ENCODE measurements around the gene MGAT5. TPM values are rescaled to one million over a fixed set of nuclear protein-coding genes. Genes with fewer than 3 reads are reported as not detected.

The MGAT5 gene
- total and polyA plus RNA-seq, 7 experiments from 2014 or later: 5.3 to 48.0 (median 40.0) TPM

DNA sequence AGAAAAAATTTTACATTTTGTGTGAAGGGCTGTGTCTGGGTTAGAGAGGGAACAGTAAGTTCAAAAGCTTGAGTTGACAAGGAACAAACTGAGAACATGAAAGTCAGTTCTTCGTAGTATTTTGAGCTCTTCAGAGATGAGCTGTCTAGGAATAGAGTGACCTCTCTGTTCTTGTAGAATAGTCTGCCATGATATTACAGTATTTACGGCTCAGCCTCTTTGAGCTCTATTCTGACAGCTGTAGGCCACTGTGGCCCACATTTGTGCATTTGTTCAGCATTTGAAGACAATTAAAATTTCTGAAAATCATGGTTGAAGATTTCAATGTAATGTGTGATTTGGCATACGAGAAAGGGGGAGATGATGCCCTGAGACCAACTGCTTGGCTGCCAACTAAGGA is 172.8 kb downstream of the MGAT5 start:
- ChIA-PET POLR2A (no interaction called here), CTCF (interaction anchor here (0.5 kb wide), 1 partner anchor 69 kb away, joined by 3 read pairs; no protein-coding TSS in a partner anchor)
- Mint-ChIP-seq H3K9me3 (peaks cover 0 to 2% (median 0%) of the 10 kb centered on the region in 11 donors), H3K4me1 (peaks cover 0 to 13% (median 0%) of the 10 kb centered on the region in 7 donors), H3K4me3 (no peak overlapping the region), H3K36me3 (peaks cover 14 to 91% (median 26%) of the 10 kb centered on the region in 5 donors), H3K27me3 (no peaks in the 10 kb centered on the region), H3K27ac (no peak overlapping the region)
- Histone ChIP-seq H3K4me3 (ENCODE audit: low read length) (no peak overlapping the region), H3K4me1 (ENCODE audit: control insufficient read depth in 2 of 2, insufficient read depth in 2 of 2, low read length in 2 of 2) (no peaks in the 10 kb centered on the region), H3K27ac (ENCODE audit: low read depth, low read length) (no peak overlapping the region), H3K9me3 (ENCODE audit: control insufficient read depth in 2 of 3, low read length in 3 of 3) (no peaks in the 10 kb centered on the region), H3K27me3 (ENCODE audit: control insufficient read depth in 2 of 2, insufficient read depth in 2 of 2, low read length in 2 of 2) (no peaks in the 10 kb centered on the region), H3K36me3 (ENCODE audit: control insufficient read depth in 2 of 3, insufficient read depth in 3 of 3, low read length in 3 of 3) (peaks cover 4 to 75% (median 14%) of the 10 kb centered on the region in 3 experiments)
- DNase-seq: no peak
- intact Hi-C loops (cut with micrococcal nuclease): no loop called here
- no peak for ATAC-seq

DNA sequence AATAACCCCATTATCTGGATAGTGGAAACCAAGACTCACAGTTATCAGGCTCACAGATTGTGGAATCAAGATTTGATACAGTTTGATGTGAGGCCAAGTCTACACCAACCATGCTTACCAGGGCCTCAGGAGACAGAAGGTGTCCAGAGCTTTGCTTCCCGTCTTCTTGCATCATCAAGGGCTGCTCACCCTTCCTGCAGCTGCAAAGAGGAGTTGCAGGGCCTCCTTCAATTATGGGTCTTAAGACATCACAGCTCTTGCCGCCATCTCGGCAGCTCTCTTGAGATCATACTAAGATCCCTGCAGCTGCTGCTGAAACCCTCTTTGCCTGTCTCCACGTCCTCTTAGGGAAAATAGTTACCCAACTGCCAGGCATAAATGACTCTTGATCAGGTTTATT is 176.0 kb downstream of the MGAT5 start:
- ChIA-PET CTCF (no interaction called here), POLR2A (no interaction called here)
- H3K9me3 ChIP-seq (ENCODE audit: control insufficient read depth in 2 of 3, low read length in 3 of 3): no peaks in the 10 kb centered on the region
- Mint-ChIP-seq H3K36me3 (peaks cover 7 to 83% (median 18%) of the 10 kb centered on the region in 5 donors), H3K4me3 (no peak overlapping the region), H3K9me3 (peaks cover 0 to 2% (median 0%) of the 10 kb centered on the region in 11 donors), H3K4me1 (peaks cover 0 to 11% (median 0%) of the 10 kb centered on the region in 7 donors), H3K27me3 (no peaks in the 10 kb centered on the region), H3K27ac (no peak overlapping the region)
- peaks cover 4 to 72% (median 23%) of the 10 kb centered on the region in 3 experiments for H3K36me3 ChIP-seq (ENCODE audit: control insufficient read depth in 2 of 3, insufficient read depth in 3 of 3, low read length in 3 of 3)
- no peaks in the 10 kb centered on the region for H3K4me1 ChIP-seq (ENCODE audit: control insufficient read depth in 2 of 2, insufficient read depth in 2 of 2, low read length in 2 of 2)
- intact Hi-C loops (cut with micrococcal nuclease): no loop called here
- H3K4me3 ChIP-seq (ENCODE audit: low read length): no peak overlapping the region
- no peaks in the 10 kb centered on the region for H3K27me3 ChIP-seq (ENCODE audit: control insufficient read depth in 2 of 2, insufficient read depth in 2 of 2, low read length in 2 of 2)
- DNase-seq (no peak), ATAC-seq (no peak)
- no peak overlapping the region for H3K27ac ChIP-seq (ENCODE audit: low read depth, low read length)

DNA sequence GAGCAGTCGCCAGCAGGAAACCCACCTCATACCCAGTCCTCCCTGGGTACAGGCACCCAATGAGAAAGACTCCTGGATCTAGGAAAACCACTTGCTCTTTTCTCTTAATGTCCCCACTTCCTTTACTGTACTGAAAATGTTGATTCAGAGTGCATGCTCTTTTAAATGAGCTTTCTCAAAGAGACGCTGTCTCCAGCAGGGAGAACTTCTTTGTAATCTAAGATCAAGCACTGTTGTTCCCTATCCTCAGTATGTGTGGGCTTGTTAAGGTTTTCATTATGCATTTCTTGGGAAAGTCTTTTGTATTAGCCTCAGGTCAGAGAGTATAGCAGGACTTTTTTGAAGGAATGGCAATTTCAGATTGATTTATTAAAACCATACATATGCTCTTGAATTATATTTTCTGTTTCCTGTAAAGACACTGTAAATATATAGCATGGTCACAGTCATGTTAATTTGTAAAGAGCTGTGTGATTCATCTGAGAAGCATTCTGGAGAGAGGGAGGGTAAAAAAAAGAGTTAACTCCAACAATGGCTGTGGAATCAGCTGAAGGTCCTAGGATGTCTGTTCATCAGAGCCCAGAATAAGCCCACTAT is 178.1 kb downstream of the MGAT5 start:
- ChIA-PET POLR2A (no interaction called here), CTCF (no interaction called here)
- H3K4me1 ChIP-seq (ENCODE audit: control insufficient read depth in 2 of 2, insufficient read depth in 2 of 2, low read length in 2 of 2): no peaks in the 10 kb centered on the region
- H3K4me3 Mint-ChIP-seq: no peak overlapping the region
- no peak overlapping the region for H3K27ac ChIP-seq (ENCODE audit: low read depth, low read length)
- H3K4me3 ChIP-seq (ENCODE audit: low read length): no peak overlapping the region
- no peaks in the 10 kb centered on the region for H3K27me3 ChIP-seq (ENCODE audit: control insufficient read depth in 2 of 2, insufficient read depth in 2 of 2, low read length in 2 of 2)
- intact Hi-C loops (cut with micrococcal nuclease): no loop called here
- no peak for ATAC-seq
- peaks cover 12 to 77% (median 29%) of the 10 kb centered on the region in 3 experiments for H3K36me3 ChIP-seq (ENCODE audit: control insufficient read depth in 2 of 3, insufficient read depth in 3 of 3, low read length in 3 of 3)
- H3K9me3 Mint-ChIP-seq: peaks cover 0 to 2% (median 0%) of the 10 kb centered on the region in 11 donors
- no peak overlapping the region for H3K27ac Mint-ChIP-seq
- DNase-seq: no peak
- H3K27me3 Mint-ChIP-seq: no peaks in the 10 kb centered on the region
- peaks cover 0 to 6% (median 0%) of the 10 kb centered on the region in 7 donors for H3K4me1 Mint-ChIP-seq
- no peaks in the 10 kb centered on the region for H3K9me3 ChIP-seq (ENCODE audit: control insufficient read depth in 2 of 3, low read length in 3 of 3)
- H3K36me3 Mint-ChIP-seq: peaks cover 0 to 75% (median 15%) of the 10 kb centered on the region in 5 donors

DNA sequence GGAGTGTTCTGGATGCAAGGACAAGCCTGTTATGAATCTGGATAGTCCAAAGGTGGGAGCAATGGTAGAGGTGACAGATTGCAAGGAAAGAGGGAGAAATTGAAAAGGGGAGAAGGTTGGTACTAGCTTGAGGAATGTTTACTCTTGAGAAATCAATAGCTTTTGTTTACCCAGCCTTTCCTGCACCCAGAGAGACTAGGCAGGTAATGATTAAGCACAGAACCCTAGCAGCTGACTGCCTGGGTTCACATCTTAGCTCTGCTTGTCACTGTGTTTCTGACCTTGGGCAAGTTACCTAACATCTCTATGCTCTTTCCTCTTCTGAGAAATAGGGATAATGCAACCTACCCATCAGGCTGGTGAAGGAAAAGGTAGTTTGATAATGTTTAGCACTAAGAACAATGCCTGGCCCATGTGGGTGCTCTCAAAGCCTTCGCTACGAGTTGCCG is 178.6 kb downstream of the MGAT5 start:
- no peak overlapping the region for H3K4me3 ChIP-seq (ENCODE audit: low read length)
- Mint-ChIP-seq H3K27ac (peak overlapping the region in 1 of 9 donors; percentile 9), H3K36me3 (peaks cover 0 to 70% (median 15%) of the 10 kb centered on the region in 5 donors), H3K27me3 (no peaks in the 10 kb centered on the region), H3K4me3 (no peak overlapping the region), H3K4me1 (peaks cover 0 to 6% (median 0%) of the 10 kb centered on the region in 7 donors), H3K9me3 (peaks cover 0 to 2% (median 0%) of the 10 kb centered on the region in 11 donors)
- ChIA-PET CTCF (no interaction called here), POLR2A (no interaction called here)
- intact Hi-C loops (cut with micrococcal nuclease): no loop called here
- DNase-seq (no peak), ATAC-seq (no peak)
- no peaks in the 10 kb centered on the region for H3K4me1 ChIP-seq (ENCODE audit: control insufficient read depth in 2 of 2, insufficient read depth in 2 of 2, low read length in 2 of 2)
- no peak overlapping the region for H3K27ac ChIP-seq (ENCODE audit: low read depth, low read length)
- no peaks in the 10 kb centered on the region for H3K9me3 ChIP-seq (ENCODE audit: control insufficient read depth in 2 of 3, low read length in 3 of 3)
- H3K36me3 ChIP-seq (ENCODE audit: control insufficient read depth in 2 of 3, insufficient read depth in 3 of 3, low read length in 3 of 3): peaks cover 12 to 76% (median 29%) of the 10 kb centered on the region in 3 experiments
- H3K27me3 ChIP-seq (ENCODE audit: control insufficient read depth in 2 of 2, insufficient read depth in 2 of 2, low read length in 2 of 2): no peaks in the 10 kb centered on the region

DNA sequence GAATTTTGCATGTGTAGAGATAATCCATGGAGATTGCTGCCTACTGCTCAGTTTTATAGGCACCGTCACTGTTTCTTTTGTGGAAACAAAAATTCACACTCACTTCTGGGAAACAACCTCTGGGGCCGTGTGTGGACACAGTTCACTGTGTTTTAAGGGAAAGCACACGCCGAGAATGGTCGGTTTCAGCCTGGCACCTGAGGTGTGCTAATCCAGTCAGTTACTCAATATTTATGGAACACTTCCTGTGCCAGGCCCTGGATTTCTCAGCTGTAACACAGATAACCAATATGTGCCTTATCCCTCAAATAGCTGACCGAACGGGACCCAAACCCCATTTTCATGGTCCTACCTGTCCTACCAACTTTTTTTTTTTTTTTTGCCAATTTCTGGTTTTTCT is 179.6 kb downstream of the MGAT5 start:
- intact Hi-C loops (cut with micrococcal nuclease): no loop called here
- H3K36me3 Mint-ChIP-seq: peaks cover 0 to 62% (median 19%) of the 10 kb centered on the region in 5 donors
- Histone ChIP-seq H3K9me3 (ENCODE audit: control insufficient read depth in 2 of 3, low read length in 3 of 3) (no peaks in the 10 kb centered on the region), H3K4me3 (ENCODE audit: low read length) (no peak overlapping the region), H3K27me3 (ENCODE audit: control insufficient read depth in 2 of 2, insufficient read depth in 2 of 2, low read length in 2 of 2) (no peaks in the 10 kb centered on the region), H3K36me3 (ENCODE audit: control insufficient read depth in 2 of 3, insufficient read depth in 3 of 3, low read length in 3 of 3) (peaks cover 8 to 69% (median 29%) of the 10 kb centered on the region in 3 experiments), H3K27ac (ENCODE audit: low read depth, low read length) (no peak overlapping the region), H3K4me1 (ENCODE audit: control insufficient read depth in 2 of 2, insufficient read depth in 2 of 2, low read length in 2 of 2) (no peaks in the 10 kb centered on the region)
- H3K27me3 Mint-ChIP-seq: no peaks in the 10 kb centered on the region
- no peak for DNase-seq
- H3K27ac Mint-ChIP-seq: no peak overlapping the region
- no peak for ATAC-seq
- H3K4me3 Mint-ChIP-seq: no peak overlapping the region
- H3K4me1 Mint-ChIP-seq: peaks cover 0 to 6% (median 0%) of the 10 kb centered on the region in 7 donors
- CTCF ChIA-PET: no interaction called here
- POLR2A ChIA-PET: no interaction called here
- peaks cover 0 to 2% (median 0%) of the 10 kb centered on the region in 11 donors for H3K9me3 Mint-ChIP-seq

DNA sequence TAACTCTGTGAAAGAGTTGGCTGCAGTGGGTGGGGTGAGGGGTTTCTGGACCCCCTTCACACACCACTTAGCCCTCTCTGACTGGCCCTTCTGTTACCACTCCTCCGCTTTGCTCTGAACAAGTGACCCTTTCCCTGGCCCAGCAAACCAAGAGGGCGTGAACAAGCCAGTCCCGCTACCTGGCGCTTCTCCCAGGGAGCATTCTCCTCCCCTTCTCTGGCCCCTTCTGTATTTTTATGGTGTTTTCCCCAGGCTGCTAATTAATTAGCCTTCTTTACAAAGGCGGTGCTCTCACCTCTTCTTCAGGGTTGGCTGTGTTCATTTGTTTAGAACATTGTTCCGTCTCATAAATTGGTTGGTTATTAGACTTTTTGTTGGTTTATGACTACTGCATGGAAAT is 180.1 kb downstream of the MGAT5 start:
- ATAC-seq: no peak
- DNase-seq: no peak
- H3K9me3 ChIP-seq (ENCODE audit: control insufficient read depth in 2 of 3, low read length in 3 of 3): no peaks in the 10 kb centered on the region
- no peaks in the 10 kb centered on the region for H3K4me1 ChIP-seq (ENCODE audit: control insufficient read depth in 2 of 2, insufficient read depth in 2 of 2, low read length in 2 of 2)
- H3K36me3 Mint-ChIP-seq: peaks cover 0 to 59% (median 17%) of the 10 kb centered on the region in 5 donors
- H3K27me3 Mint-ChIP-seq: no peaks in the 10 kb centered on the region
- H3K27ac ChIP-seq (ENCODE audit: low read depth, low read length): no peak overlapping the region
- H3K9me3 Mint-ChIP-seq: peaks cover 0 to 2% (median 0%) of the 10 kb centered on the region in 11 donors
- POLR2A ChIA-PET: no interaction called here
- H3K4me3 Mint-ChIP-seq: no peak overlapping the region
- CTCF ChIA-PET: no interaction called here
- H3K36me3 ChIP-seq (ENCODE audit: control insufficient read depth in 2 of 3, insufficient read depth in 3 of 3, low read length in 3 of 3): peaks cover 8 to 68% (median 24%) of the 10 kb centered on the region in 3 experiments
- no peaks in the 10 kb centered on the region for H3K27me3 ChIP-seq (ENCODE audit: control insufficient read depth in 2 of 2, insufficient read depth in 2 of 2, low read length in 2 of 2)
- H3K4me3 ChIP-seq (ENCODE audit: low read length): no peak overlapping the region
- intact Hi-C loops (cut with micrococcal nuclease): no loop called here
- H3K4me1 Mint-ChIP-seq: peaks cover 0 to 6% (median 0%) of the 10 kb centered on the region in 7 donors
- peak overlapping the region in 1 of 9 donors; percentile 48 for H3K27ac Mint-ChIP-seq

DNA sequence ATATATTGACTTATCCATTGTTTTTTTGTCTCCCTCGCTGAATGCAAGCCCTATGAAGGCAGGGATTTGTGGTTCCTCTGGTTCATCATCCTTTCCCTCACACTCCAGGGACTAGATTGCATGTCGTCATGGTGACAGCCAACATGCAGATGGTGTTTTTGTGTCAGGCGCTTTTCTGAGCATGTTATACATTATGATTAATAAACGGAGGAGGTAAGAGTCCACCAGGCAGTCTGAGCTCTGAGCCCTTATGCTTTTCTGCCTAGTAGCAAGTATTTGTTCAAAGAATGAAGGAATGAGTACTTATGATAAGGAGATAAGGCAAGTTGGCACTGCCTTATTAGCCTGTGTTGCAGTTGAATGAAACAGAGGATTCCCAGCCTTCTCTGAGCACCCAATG is 181.6 kb downstream of the MGAT5 start:
- Histone ChIP-seq H3K27ac (ENCODE audit: low read depth, low read length) (no peak overlapping the region), H3K36me3 (ENCODE audit: control insufficient read depth in 2 of 3, insufficient read depth in 3 of 3, low read length in 3 of 3) (peaks cover 8 to 55% (median 24%) of the 10 kb centered on the region in 3 experiments), H3K4me3 (ENCODE audit: low read length) (no peak overlapping the region), H3K4me1 (ENCODE audit: control insufficient read depth in 2 of 2, insufficient read depth in 2 of 2, low read length in 2 of 2) (no peaks in the 10 kb centered on the region), H3K27me3 (ENCODE audit: control insufficient read depth in 2 of 2, insufficient read depth in 2 of 2, low read length in 2 of 2) (no peaks in the 10 kb centered on the region), H3K9me3 (ENCODE audit: control insufficient read depth in 2 of 3, low read length in 3 of 3) (no peaks in the 10 kb centered on the region)
- H3K4me1 Mint-ChIP-seq: peaks cover 0 to 10% (median 0%) of the 10 kb centered on the region in 7 donors
- no peaks in the 10 kb centered on the region for H3K27me3 Mint-ChIP-seq
- intact Hi-C loops (cut with micrococcal nuclease): no loop called here
- peaks cover 0 to 54% (median 17%) of the 10 kb centered on the region in 5 donors for H3K36me3 Mint-ChIP-seq
- peaks cover 0 to 2% (median 0%) of the 10 kb centered on the region in 11 donors for H3K9me3 Mint-ChIP-seq
- no peak overlapping the region for H3K27ac Mint-ChIP-seq
- ATAC-seq (no peak), DNase-seq (no peak)
- POLR2A ChIA-PET: no interaction called here
- CTCF ChIA-PET: no interaction called here
- H3K4me3 Mint-ChIP-seq: no peak overlapping the region

Data from naive thymus-derived CD4-positive, alpha-beta T cell (primary cell).